GM12878 (cell line): ENCODE data around the gene F11. TPM values are rescaled to one million over a fixed set of nuclear protein-coding genes. Genes with fewer than 3 reads are reported as not detected.
"Not testable (repeated sequence)": the region's sequence is repeated elsewhere in the genome, so short reads cannot be mapped to it uniquely, and the experiment has no call there.

Experiments
- ATAC-seq: fragments of 200-7000 bp; cut with Tn5 transposase; 3 replicates; pipeline ENCODE4 v1.9.1; 2020; ENCODE audit warnings: mild to moderate bottlenecking, moderate library complexity
- BruUV-seq: library from RNA; stranded (reverse); fragments of 400-500 nt; replicated peaks from 2 replicates; lab custom pipeline; 2021; lab: Mats Ljungman, UMichigan
- CTCF ChIA-PET: fragments of 300-600 bp; sonication (Branson Sonifier 250); formaldehyde crosslinking; extraction: SDS; loops from one replicate; lab custom pipeline; 2021; ENCODE audit warnings: inconsistent platforms; lab: Yijun Ruan, JAX
- POLR2A ChIA-PET: fragments of 350-600 bp; formaldehyde crosslinking; extraction: SDS; loops from one replicate; lab custom pipeline; 2021; ENCODE audit warnings: inconsistent platforms; lab: Charles Lee
- RAD21 ChIA-PET: fragments of 300-600 bp; sonication (Branson Sonifier 250); formaldehyde crosslinking; loops from one replicate; lab custom pipeline; 2023; ENCODE audit warnings: antibody characterized with exemption; ENCODE audit not compliant: unreplicated experiment; lab: Charles Lee
- SMC1A ChIA-PET: fragments of 300-600 bp; sonication (Branson Sonifier 250); formaldehyde crosslinking; loops from one replicate; lab custom pipeline; 2023; ENCODE audit not compliant: unreplicated experiment, uncharacterized antibody; lab: Charles Lee
- DNase-seq: peaks from one replicate; pipeline ENCODE4 v3.0.0-alpha.2; 2011; ENCODE audit warnings: low read depth, low spot score
- FAIRE-seq: peaks from 3 replicates; lab custom pipeline; 2011; peaks lifted over from hg19 to GRCh38; lab: Jason Lieb, UNC
- H2AFZ ChIP-seq: 2 replicates; pipeline ENCODE4 v1.6.0; 2011; ENCODE audit warnings: low read depth, low read length, control low read depth; ENCODE audit not compliant: control insufficient read depth
- H3K27ac ChIP-seq: 2 replicates; pipeline ENCODE4 v1.5.1; 2011; ENCODE audit warnings: control low read depth; ENCODE audit not compliant: control insufficient read depth, insufficient read depth
- H3K27me3 ChIP-seq, 2 experiments: replicated peaks in 1 of 2; 2 replicates each; pipeline versions ENCODE4 v1.6.0 to v1.6.1; 2011; ENCODE audit warnings: low read length in 1 of 2; ENCODE audit not compliant: control insufficient read depth in 2 of 2, insufficient read depth in 2 of 2
- H3K36me3 ChIP-seq, 2 experiments: 2 replicates each; pipeline ENCODE4 v1.5.1; 2011; ENCODE audit warnings: low read length in 1 of 2; ENCODE audit not compliant: control insufficient read depth in 2 of 2, insufficient read depth in 2 of 2
- H3K4me1 ChIP-seq: 2 replicates; pipeline ENCODE4 v1.6.1; 2011; ENCODE audit warnings: mild to moderate bottlenecking, low read length, moderate library complexity, mixed read lengths; ENCODE audit not compliant: control insufficient read depth, insufficient read depth
- H3K4me2 ChIP-seq: 2 replicates; pipeline ENCODE4 v1.6.0; 2011; ENCODE audit warnings: control low read depth; ENCODE audit not compliant: control insufficient read depth, insufficient read depth
- H3K4me3 ChIP-seq: fragments of 200-600 bp; sonication (generic); 2 replicates; pipeline ENCODE4 v1.5.1; 2016
- H3K79me2 ChIP-seq: 2 replicates; pipeline ENCODE4 v1.6.0; 2011; ENCODE audit warnings: low read length; ENCODE audit not compliant: control insufficient read depth, insufficient read depth
- H3K9ac ChIP-seq: 2 replicates; pipeline ENCODE4 v1.8.0; 2011; ENCODE audit warnings: low read length, control low read depth, mixed read lengths; ENCODE audit not compliant: control insufficient read depth, insufficient read depth
- H3K9me3 ChIP-seq: replicated peaks from 3 replicates; pipeline ENCODE4 v1.5.1; 2011; ENCODE audit warnings: mild to moderate bottlenecking, low read length; ENCODE audit not compliant: control insufficient read depth, insufficient read depth
- H4K20me1 ChIP-seq: 2 replicates; pipeline ENCODE4 v1.6.0; 2011; ENCODE audit not compliant: control insufficient read depth, insufficient read depth
- CBX5 ChIP-seq: sonication (generic); IDR thresholded peaks from 2 replicates; pipeline ENCODE4 v1.6.1; 2016; ENCODE audit warnings: low read depth, moderate library complexity, mild to moderate bottlenecking, inconsistent platforms
- IRF5 ChIP-seq: fragments of 450-650 bp; IDR thresholded peaks from 2 replicates; pipeline ENCODE4 v1.6.1; 2017; ENCODE audit warnings: borderline replicate concordance
- NFYB ChIP-seq: IDR thresholded peaks from 2 replicates; pipeline ENCODE4 v1.6.1; 2011; ENCODE audit warnings: low read depth, mild to moderate bottlenecking, low read length, improper control_type of control experiment, moderate library complexity; ENCODE audit not compliant: insufficient read depth
- PAX5 ChIP-seq: IDR thresholded peaks from 2 replicates; pipeline ENCODE4 v1.6.1; 2011; ENCODE audit warnings: low read depth, low read length, borderline replicate concordance
- SREBF1 ChIP-seq: IDR thresholded peaks from 2 replicates; pipeline ENCODE4 v1.6.1; 2012; ENCODE audit warnings: mild to moderate bottlenecking, low read length
- ZNF592 ChIP-seq: fragments of 450-650 bp; IDR thresholded peaks from 2 replicates; pipeline ENCODE4 v1.6.1; 2017; ENCODE audit warnings: mild to moderate bottlenecking, moderate library complexity
- WGBS: methylation state at CpG from one replicate; pipeline ENCODE4 v1.1.6; 2016; ENCODE audit warnings: low lambda C conversion rate; ENCODE audit not compliant: insufficient replicate concordance, insufficient coverage; ENCODE audit errors: missing lambda C conversion rate; 5-methylcytosine and 5-hydroxymethylcytosine counted together
- in situ Hi-C: fragments of 300-500 bp; cut with MboI; formaldehyde crosslinking; loops from 9 replicates; pipeline ENCODE4 v1.14.3; 2018; ENCODE audit warnings: mixed read lengths
- intact Hi-C: fragments of 100-400 bp; cut with micrococcal nuclease; formaldehyde crosslinking; loops from one replicate; pipeline ENCODE4 v1.14.2; 2022; ENCODE audit not compliant: unreplicated experiment
- polyA plus RNA-seq, 11 experiments: library from polyadenylated mRNA; depleted of rRNA in 4 of 11; unstranded in 6 of 11; stranded (reverse) in 5 of 11; fragments of >200 nt; fragmentation: Nextera tagmentation in 4 of 11; fragmentation: Illumina TruSeq in 1 of 11; extraction: Ambion mirVana in 4 of 11; extraction: Trizol in 1 of 11; gene quantifications; 1 replicate in 1 of 11; 2 replicates in 10 of 11; pipeline versions ENCODE4 v1.2.1 to v1.2.3, GENCODE V29; 2011 to 2016; ENCODE audit warnings: inconsistent platforms in 2 of 11, missing spikeins in 2 of 11, low read depth in 1 of 11
- total RNA-seq, 4 experiments: library from RNA; depleted of rRNA in 3 of 4; stranded (reverse); fragments of >200 nt in 3 of 4; fragmentation: Illumina TruSeq in 1 of 4; extraction: Trizol in 1 of 4; gene quantifications; 2 replicates each; pipeline versions ENCODE4 v1.2.1 to v1.2.3, GENCODE V29; 2013 to 2021

The F11 gene
- total and polyA plus RNA-seq, 10 of the 15 experiments (the other 5 are each of a cell fraction or from before 2014, with no cell fraction given): not detected

GRCh38 chr4:186264660-186265059 lies 1.3 kb upstream of the F11 start:
- 6% methylated on average over 7 of the region's 7 CpGs for WGBS
- FAIRE-seq: no peak

GRCh38 chr4:186265250-186265649 lies 739 bp upstream of the F11 start:
- H3K27me3 ChIP-seq, H3K4me2 ChIP-seq, H3K36me3 ChIP-seq, H3K27ac ChIP-seq, in situ Hi-C loops, CTCF ChIA-PET, H3K4me1 ChIP-seq, ATAC-seq, H2AFZ ChIP-seq, H3K9ac ChIP-seq, H4K20me1 ChIP-seq, H3K4me3 ChIP-seq, intact Hi-C loops, H3K9me3 ChIP-seq, FAIRE-seq, RAD21 ChIA-PET, BruUV-seq, POLR2A ChIA-PET, DNase-seq, H3K79me2 ChIP-seq: not testable (repeated sequence)
- 66% methylated on average over 8 of the region's 11 CpGs for WGBS
- SMC1A ChIA-PET: interaction anchor here (1.2 kb wide), 1 partner anchor 30 kb away, joined by 3 read pairs; no protein-coding TSS in a partner anchor

More at GRCh38 chr4:186264660-186265059, 1.3 kb upstream of the F11 start:
- no peaks in the 10 kb centered on the region; a peak in 1 of 4 replicates for H3K27me3 ChIP-seq
- H3K79me2 ChIP-seq: no peaks in the 10 kb centered on the region
- no peak overlapping the region for H3K9ac ChIP-seq
- H3K36me3 ChIP-seq: no peaks in the 10 kb centered on the region
- RAD21 ChIA-PET: no interaction called here
- DNase-seq (no peak), ATAC-seq (no peak)
- POLR2A ChIA-PET: no interaction called here
- no peak overlapping the region for H3K4me2 ChIP-seq
- in situ Hi-C loops: no loop called here
- H3K4me1 ChIP-seq: no peaks in the 10 kb centered on the region
- H3K9me3 ChIP-seq: no peaks in the 10 kb centered on the region
- TF ChIP-seq CBX5: no peak
- no peak for TF ChIP-seq PAX5
- no peak for TF ChIP-seq SREBF1
- TF ChIP-seq IRF5: no peak
- TF ChIP-seq ZNF592: no peak
- no peak for TF ChIP-seq NFYB
- H3K27ac ChIP-seq: no peak overlapping the region
- intact Hi-C loops: no loop called here
- H4K20me1 ChIP-seq: no peaks in the 10 kb centered on the region
- no peak overlapping the region for H2AFZ ChIP-seq
- CTCF ChIA-PET: no interaction called here
- no peak overlapping the region for H3K4me3 ChIP-seq
- no TSS peak for BruUV-seq
- SMC1A ChIA-PET: interaction anchor here (1.2 kb wide), 1 partner anchor 31 kb away, joined by 3 read pairs; no protein-coding TSS in a partner anchor
